Right atrium auricular region (tissue), 2 donors: ENCODE results near the gene HDAC7. TPM values are rescaled to one million over a fixed set of nuclear protein-coding genes. Genes with fewer than 3 reads are reported as not detected.

Source experiments
- DNase-seq: peaks from one replicate; pipeline ENCODE4 v3.0.0-alpha.2; 2019; ENCODE audit warnings: low spot score
- H3K27ac ChIP-seq, 2 donors: fragments of 200-600 bp; sonication (generic); 1 replicate in 1 of 2; 2 replicates in 1 of 2; pipeline ENCODE4 v1.5.1; 2016 to 2019
- H3K27me3 ChIP-seq, 2 donors: fragments of 200-600 bp; sonication (generic); one replicate each; pipeline versions ENCODE4 v1.5.1 to v1.6.0; 2017 to 2019
- H3K36me3 ChIP-seq: fragments of 200-600 bp; sonication (generic); one replicate; pipeline ENCODE4 v1.5.1; 2016
- H3K4me1 ChIP-seq, 2 donors: fragments of 200-600 bp; sonication (generic); one replicate each; pipeline versions ENCODE4 v1.5.1 to v1.6.0; 2017 to 2019
- H3K4me3 ChIP-seq, 2 donors: fragments of 200-600 bp; sonication (generic); 1 replicate in 1 of 2; 2 replicates in 1 of 2; pipeline ENCODE4 v1.5.1; 2017 to 2019; ENCODE audit warnings: mild to moderate bottlenecking in 1 of 2, moderate library complexity in 1 of 2
- H3K9me3 ChIP-seq, 2 donors: fragments of 200-600 bp; sonication (generic); one replicate each; pipeline ENCODE4 v1.5.1; 2019
- total RNA-seq, 2 donors: library from RNA; depleted of rRNA; stranded (reverse); fragments of >200 nt; gene quantifications; one replicate each; pipeline ENCODE4 v1.1.0, GENCODE V29; 2016
- TF ChIP-seq, protein P1 (sequence below), 2 donors: fragments of 200-600 bp; sonication (generic); IDR thresholded peaks; one replicate each; pipeline ENCODE4 v1.5.1; 2019; ENCODE audit warnings: antibody characterized with exemption in 2 of 2

Gene HDAC7
- total RNA-seq, 2 donors from 2014 or later = 33.4 to 60.2 TPM

DNA sequence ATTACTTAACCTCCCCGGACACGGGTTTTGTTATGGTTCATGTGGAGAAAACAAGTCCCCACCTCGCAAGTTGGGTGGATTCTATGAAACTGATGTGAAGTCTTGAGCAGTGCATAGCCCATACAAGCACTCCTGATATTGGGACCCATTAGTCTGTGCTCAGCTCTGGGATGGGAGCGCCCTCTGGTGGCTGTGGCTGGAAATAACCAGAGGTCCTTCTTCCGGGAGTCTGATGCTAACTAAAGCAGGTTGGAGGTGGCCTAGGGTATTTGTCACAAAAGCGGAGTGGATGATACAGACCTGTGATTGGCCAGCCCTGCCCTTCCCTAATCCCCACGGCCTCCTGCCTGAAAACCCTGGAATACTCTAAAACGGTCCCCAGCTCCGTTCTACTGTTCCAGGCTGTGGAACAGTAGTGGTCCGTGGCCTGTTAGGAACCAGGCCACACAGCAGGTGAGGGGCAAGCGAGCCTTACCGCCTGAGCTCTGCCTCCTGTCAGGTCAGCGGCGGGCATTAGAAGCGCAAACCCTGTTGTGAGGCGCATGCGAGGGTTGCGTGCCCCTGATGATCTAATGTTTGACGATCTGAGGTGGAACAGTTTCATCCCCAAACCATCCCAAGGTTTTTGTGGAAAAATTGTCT lies 40.3 kb downstream of the HDAC7 start:
- H3K4me3 ChIP-seq = no peak overlapping the region
- no peaks in the 10 kb centered on the region for H3K9me3 ChIP-seq
- TF ChIP-seq, protein P1, sequence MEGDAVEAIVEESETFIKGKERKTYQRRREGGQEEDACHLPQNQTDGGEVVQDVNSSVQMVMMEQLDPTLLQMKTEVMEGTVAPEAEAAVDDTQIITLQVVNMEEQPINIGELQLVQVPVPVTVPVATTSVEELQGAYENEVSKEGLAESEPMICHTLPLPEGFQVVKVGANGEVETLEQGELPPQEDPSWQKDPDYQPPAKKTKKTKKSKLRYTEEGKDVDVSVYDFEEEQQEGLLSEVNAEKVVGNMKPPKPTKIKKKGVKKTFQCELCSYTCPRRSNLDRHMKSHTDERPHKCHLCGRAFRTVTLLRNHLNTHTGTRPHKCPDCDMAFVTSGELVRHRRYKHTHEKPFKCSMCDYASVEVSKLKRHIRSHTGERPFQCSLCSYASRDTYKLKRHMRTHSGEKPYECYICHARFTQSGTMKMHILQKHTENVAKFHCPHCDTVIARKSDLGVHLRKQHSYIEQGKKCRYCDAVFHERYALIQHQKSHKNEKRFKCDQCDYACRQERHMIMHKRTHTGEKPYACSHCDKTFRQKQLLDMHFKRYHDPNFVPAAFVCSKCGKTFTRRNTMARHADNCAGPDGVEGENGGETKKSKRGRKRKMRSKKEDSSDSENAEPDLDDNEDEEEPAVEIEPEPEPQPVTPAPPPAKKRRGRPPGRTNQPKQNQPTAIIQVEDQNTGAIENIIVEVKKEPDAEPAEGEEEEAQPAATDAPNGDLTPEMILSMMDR (IDR thresholded peaks at IDR 0.05) = peak; percentile 95
- H3K4me1 ChIP-seq = peaks cover 0 to 55% of the 10 kb centered on the region in 2 donors
- H3K36me3 ChIP-seq = peaks cover 17% of the 10 kb centered on the region
- no peak overlapping the region for H3K27ac ChIP-seq
- peak; percentile 96 for DNase-seq
- H3K27me3 ChIP-seq = no peaks in the 10 kb centered on the region

GRCh38 chr12:47778881-47779280 lies 40.8 kb downstream of the HDAC7 start:
- TF ChIP-seq, protein P1 (IDR thresholded peaks at IDR 0.05) = no peak
- Histone ChIP-seq H3K4me1 (peaks cover 0 to 60% of the 10 kb centered on the region in 2 donors), H3K36me3 (peaks cover 12% of the 10 kb centered on the region), H3K9me3 (no peaks in the 10 kb centered on the region), H3K27me3 (no peaks in the 10 kb centered on the region), H3K4me3 (no peak overlapping the region), H3K27ac (no peak overlapping the region)
- DNase-seq = no peak

DNA sequence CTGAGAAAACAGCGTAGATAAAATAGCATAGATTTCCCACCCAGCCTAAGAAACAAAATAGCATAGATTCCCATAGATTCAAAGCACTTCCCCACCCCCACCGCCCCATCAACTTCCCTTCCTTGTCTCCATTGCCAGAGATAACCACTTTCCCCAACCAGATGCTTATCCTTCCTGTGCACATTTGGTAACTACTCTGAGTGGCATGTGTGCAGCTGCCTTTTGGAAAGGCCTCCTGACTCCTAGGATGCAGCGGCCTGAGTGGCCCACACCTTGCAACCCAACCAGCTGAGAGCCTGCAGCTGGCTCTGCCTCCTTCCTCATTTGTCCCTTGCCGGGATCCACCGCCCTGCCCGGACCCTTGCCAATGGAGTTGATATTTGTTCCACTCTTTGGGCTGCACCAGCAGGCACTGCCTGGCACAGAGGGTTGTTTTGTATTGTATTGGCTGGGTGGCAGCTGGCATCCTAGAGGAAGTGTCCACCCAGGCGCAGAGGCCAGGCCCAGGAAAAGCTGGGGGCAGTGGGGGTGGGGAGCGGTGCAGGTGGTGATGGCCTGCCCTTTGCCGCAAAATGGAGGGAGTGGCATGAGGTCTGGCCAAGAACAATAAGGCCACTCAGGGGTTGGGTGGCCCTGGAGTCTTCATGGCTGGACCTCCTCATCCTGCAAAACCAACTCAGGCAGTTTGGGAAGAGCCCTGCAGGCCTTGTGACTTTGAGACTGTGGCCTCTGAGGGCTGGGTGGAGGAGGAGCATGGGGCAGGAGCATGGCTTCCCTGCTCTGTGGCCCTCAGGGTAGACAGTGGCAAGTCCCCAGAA lies 41.8 kb downstream of the HDAC7 start:
- Histone ChIP-seq H3K36me3 (peaks cover 2% of the 10 kb centered on the region), H3K4me1 (peaks cover 0 to 64% of the 10 kb centered on the region in 2 donors), H3K9me3 (no peaks in the 10 kb centered on the region), H3K27me3 (no peaks in the 10 kb centered on the region), H3K4me3 (no peak overlapping the region), H3K27ac (peak overlapping the region; percentile 76 to 78)
- TF ChIP-seq, protein P1 (IDR thresholded peaks at IDR 0.05) = no peak
- no peak for DNase-seq

DNA sequence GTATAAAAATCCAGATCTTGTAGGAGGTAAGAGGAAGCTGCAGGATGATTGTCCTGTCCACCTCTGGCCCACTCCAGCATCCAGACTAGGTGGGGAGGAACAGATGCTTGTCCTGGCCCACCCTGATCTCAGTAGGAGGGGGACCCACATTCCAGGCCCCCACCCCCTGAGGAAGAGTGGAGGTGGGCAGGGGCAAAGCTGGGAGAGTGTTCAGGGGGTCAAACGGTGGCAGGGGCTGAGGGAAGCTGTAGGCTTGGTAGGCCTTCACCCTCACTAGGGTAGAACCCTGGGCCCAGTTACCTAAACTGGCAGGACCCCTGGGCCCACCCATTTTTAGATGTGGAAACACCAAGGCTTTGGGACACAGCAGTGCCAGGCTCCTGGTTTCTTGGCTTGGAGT lies 42.6 kb downstream of the HDAC7 start:
- H3K4me1 ChIP-seq = peaks cover 0 to 71% of the 10 kb centered on the region in 2 donors
- H3K36me3 ChIP-seq = no peaks in the 10 kb centered on the region
- no peak for DNase-seq
- H3K27me3 ChIP-seq = no peaks in the 10 kb centered on the region
- H3K27ac ChIP-seq = peak overlapping the region; percentile 76 to 78
- TF ChIP-seq, protein P1 (IDR thresholded peaks at IDR 0.05) = no peak
- H3K9me3 ChIP-seq = no peaks in the 10 kb centered on the region
- no peak overlapping the region for H3K4me3 ChIP-seq

DNA sequence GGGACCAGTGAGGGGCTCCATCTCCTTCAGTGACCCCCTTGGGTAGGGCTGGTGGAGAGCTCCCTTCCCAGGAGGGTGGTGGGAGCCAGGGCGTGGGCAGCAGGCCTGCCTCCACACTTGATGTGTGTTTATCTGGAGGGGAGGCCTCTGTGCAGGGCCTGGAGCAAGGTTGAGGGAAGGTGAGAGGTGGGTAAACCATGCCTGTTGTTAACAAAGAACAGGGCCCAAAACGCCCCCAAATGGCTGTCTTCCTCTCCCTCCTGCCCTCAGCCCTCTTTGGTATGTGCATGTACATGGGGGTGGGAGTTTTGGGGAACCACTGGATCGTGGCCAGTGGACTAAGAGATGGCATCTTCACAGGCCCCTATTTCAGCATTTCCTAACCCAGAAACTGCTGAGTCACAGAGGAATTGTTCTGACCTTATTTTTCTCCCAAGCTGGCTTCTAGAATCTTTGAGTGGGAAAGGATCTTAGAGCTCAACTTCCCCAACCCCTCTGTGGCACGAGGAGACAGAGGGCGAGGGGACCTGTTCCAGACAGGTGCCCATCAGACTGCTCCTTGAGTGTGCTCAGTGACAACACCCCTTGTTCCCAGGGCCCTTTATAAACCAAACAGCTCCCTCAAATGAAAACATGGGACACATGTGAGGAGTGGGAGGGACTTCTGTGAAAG lies 43.1 kb downstream of the HDAC7 start:
- no peaks in the 10 kb centered on the region for H3K36me3 ChIP-seq
- H3K4me3 ChIP-seq = no peak overlapping the region
- H3K4me1 ChIP-seq = peaks cover 0 to 71% of the 10 kb centered on the region in 2 donors
- TF ChIP-seq, protein P1 (IDR thresholded peaks at IDR 0.05) = no peak
- DNase-seq = no peak
- no peaks in the 10 kb centered on the region for H3K9me3 ChIP-seq
- H3K27me3 ChIP-seq = no peaks in the 10 kb centered on the region
- peak overlapping the region; percentile 76 to 78 for H3K27ac ChIP-seq
